ENCODE results near the gene MED13.

DNA sequence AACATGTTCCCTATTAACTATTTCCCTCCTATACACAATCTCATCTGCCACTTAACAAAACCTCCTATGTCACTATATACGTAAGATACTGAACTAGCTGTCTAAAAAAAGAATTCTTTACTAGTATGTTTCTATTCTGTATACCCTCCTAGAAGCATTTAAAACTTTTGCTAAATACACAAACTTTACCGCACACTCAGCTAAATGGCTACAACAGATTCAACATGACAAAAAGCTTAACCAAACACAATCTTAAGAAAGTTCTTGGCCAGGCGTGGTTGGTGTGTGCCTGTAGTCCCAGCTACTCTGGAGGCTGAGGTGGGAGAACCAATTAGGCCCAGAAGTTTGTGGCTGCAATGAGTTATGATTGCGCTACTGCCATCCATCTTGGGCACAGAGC is 20.0 kb downstream of the MED13 start:
- TF ChIP-seq POLR2A (IDR thresholded peaks at IDR 0.05; ENCODE audit: low read length) (no peak), EP300 (IDR thresholded peaks at IDR 0.05) (no peak), RAD21 (conservative IDR thresholded peaks at IDR 0.05 in 1 of 2, IDR thresholded peaks at IDR 0.05 in 1 of 2) (no peak)
- TF ChIP-seq, protein P1, sequence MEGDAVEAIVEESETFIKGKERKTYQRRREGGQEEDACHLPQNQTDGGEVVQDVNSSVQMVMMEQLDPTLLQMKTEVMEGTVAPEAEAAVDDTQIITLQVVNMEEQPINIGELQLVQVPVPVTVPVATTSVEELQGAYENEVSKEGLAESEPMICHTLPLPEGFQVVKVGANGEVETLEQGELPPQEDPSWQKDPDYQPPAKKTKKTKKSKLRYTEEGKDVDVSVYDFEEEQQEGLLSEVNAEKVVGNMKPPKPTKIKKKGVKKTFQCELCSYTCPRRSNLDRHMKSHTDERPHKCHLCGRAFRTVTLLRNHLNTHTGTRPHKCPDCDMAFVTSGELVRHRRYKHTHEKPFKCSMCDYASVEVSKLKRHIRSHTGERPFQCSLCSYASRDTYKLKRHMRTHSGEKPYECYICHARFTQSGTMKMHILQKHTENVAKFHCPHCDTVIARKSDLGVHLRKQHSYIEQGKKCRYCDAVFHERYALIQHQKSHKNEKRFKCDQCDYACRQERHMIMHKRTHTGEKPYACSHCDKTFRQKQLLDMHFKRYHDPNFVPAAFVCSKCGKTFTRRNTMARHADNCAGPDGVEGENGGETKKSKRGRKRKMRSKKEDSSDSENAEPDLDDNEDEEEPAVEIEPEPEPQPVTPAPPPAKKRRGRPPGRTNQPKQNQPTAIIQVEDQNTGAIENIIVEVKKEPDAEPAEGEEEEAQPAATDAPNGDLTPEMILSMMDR (IDR thresholded peaks at IDR 0.05): no peak

All from A549 (cell line).